IPS-18a (cell line): ENCODE results near the gene CFAP45.

Source experiments
- H3K27ac ChIP-seq: one replicate; pipeline ENCODE4 v1.5.1; 2013; ENCODE audit warnings: low read length
- H3K27me3 ChIP-seq: one replicate; pipeline ENCODE4 v1.6.1; 2013; ENCODE audit warnings: mild to moderate bottlenecking, low read length; ENCODE audit not compliant: control insufficient read depth, insufficient read depth
- H3K36me3 ChIP-seq: one replicate; pipeline ENCODE4 v1.6.1; 2013; ENCODE audit warnings: low read depth, low read length; ENCODE audit not compliant: control insufficient read depth
- H3K4me1 ChIP-seq: one replicate; pipeline ENCODE4 v1.6.1; 2013; ENCODE audit warnings: low read depth, low read length; ENCODE audit not compliant: control insufficient read depth
- H3K4me3 ChIP-seq: one replicate; pipeline ENCODE4 v1.5.1; 2013; ENCODE audit warnings: low read length
- H3K9ac ChIP-seq: one replicate; pipeline ENCODE4 v1.6.1; 2013; ENCODE audit warnings: mild to moderate bottlenecking, low read length, moderate library complexity
- H3K9me3 ChIP-seq: one replicate; pipeline ENCODE4 v1.6.1; 2013; ENCODE audit warnings: low read depth, low read length; ENCODE audit not compliant: control insufficient read depth

Gene CFAP45

GRCh38 chr1:159891275-159892157 is 8.4 kb downstream of the CFAP45 start:
- no peak overlapping the region for H3K27ac ChIP-seq
- no peaks in the 10 kb centered on the region for H3K9me3 ChIP-seq
- no peak overlapping the region for H3K4me3 ChIP-seq
- H3K4me1 ChIP-seq = no peaks in the 10 kb centered on the region
- H3K36me3 ChIP-seq = no peaks in the 10 kb centered on the region
- no peaks in the 10 kb centered on the region for H3K27me3 ChIP-seq
- H3K9ac ChIP-seq = no peak overlapping the region

GRCh38 chr1:159890390-159890789 is 9.6 kb downstream of the CFAP45 start:
- H3K4me3 ChIP-seq = no peak overlapping the region
- no peak overlapping the region for H3K27ac ChIP-seq

GRCh38 chr1:159889821-159890252 is 10.1 kb downstream of the CFAP45 start:
- no peak overlapping the region for H3K9ac ChIP-seq
- no peak overlapping the region for H3K4me3 ChIP-seq
- H3K27ac ChIP-seq = no peak overlapping the region
- H3K4me1 ChIP-seq = no peaks in the 10 kb centered on the region
- H3K27me3 ChIP-seq = no peaks in the 10 kb centered on the region
- H3K9me3 ChIP-seq = no peaks in the 10 kb centered on the region
- H3K36me3 ChIP-seq = no peaks in the 10 kb centered on the region

More at GRCh38 chr1:159890390-159890789, 9.6 kb downstream of the CFAP45 start:
- Histone ChIP-seq H3K4me1 (no peaks in the 10 kb centered on the region), H3K9ac (no peak overlapping the region), H3K27me3 (no peaks in the 10 kb centered on the region), H3K36me3 (no peaks in the 10 kb centered on the region), H3K9me3 (no peaks in the 10 kb centered on the region)

- Histone ChIP-seq H3K27ac (no peak overlapping the region), H3K9ac (no peak overlapping the region), H3K27me3 (no peaks in the 10 kb centered on the region), H3K9me3 (no peaks in the 10 kb centered on the region), H3K4me1 (no peaks in the 10 kb centered on the region), H3K4me3 (no peak overlapping the region), H3K36me3 (no peaks in the 10 kb centered on the region)
These were observed 10.8 kb downstream of the CFAP45 start for GRCh38 chr1:159889202-159889601.

- Histone ChIP-seq H3K27ac (no peak overlapping the region), H3K9me3 (no peaks in the 10 kb centered on the region), H3K27me3 (no peaks in the 10 kb centered on the region)
These were observed 15.7 kb downstream of the CFAP45 start for GRCh38 chr1:159884296-159884695.

GRCh38 chr1:159883134-159883533 is 16.8 kb downstream of the CFAP45 start:
- Histone ChIP-seq H3K9ac (no peak overlapping the region), H3K9me3 (no peaks in the 10 kb centered on the region), H3K4me1 (no peaks in the 10 kb centered on the region), H3K36me3 (no peaks in the 10 kb centered on the region), H3K27me3 (no peaks in the 10 kb centered on the region), H3K4me3 (no peak overlapping the region), H3K27ac (no peak overlapping the region)

More at GRCh38 chr1:159884296-159884695, 15.7 kb downstream of the CFAP45 start:
- Histone ChIP-seq H3K4me1 (no peaks in the 10 kb centered on the region), H3K9ac (no peak overlapping the region), H3K36me3 (no peaks in the 10 kb centered on the region), H3K4me3 (no peak overlapping the region)

- no peaks in the 10 kb centered on the region for H3K9me3 ChIP-seq
- H3K27me3 ChIP-seq = no peaks in the 10 kb centered on the region
- H3K4me3 ChIP-seq = no peak overlapping the region
- no peaks in the 10 kb centered on the region for H3K36me3 ChIP-seq
- H3K9ac ChIP-seq = no peak overlapping the region
- no peaks in the 10 kb centered on the region for H3K4me1 ChIP-seq
- H3K27ac ChIP-seq = no peak overlapping the region
These were observed 17.5 kb downstream of the CFAP45 start for GRCh38 chr1:159882527-159882862.

- no peaks in the 10 kb centered on the region for H3K36me3 ChIP-seq
- H3K9ac ChIP-seq = no peak overlapping the region
- no peaks in the 10 kb centered on the region for H3K27me3 ChIP-seq
- no peaks in the 10 kb centered on the region for H3K9me3 ChIP-seq
- H3K27ac ChIP-seq = no peak overlapping the region
- no peak overlapping the region for H3K4me3 ChIP-seq
- H3K4me1 ChIP-seq = no peaks in the 10 kb centered on the region
These were observed 18.1 kb downstream of the CFAP45 start for GRCh38 chr1:159881622-159882526.

- H3K27ac ChIP-seq = no peak overlapping the region
- H3K9me3 ChIP-seq = no peaks in the 10 kb centered on the region
- H3K36me3 ChIP-seq = no peaks in the 10 kb centered on the region
- H3K4me1 ChIP-seq = no peaks in the 10 kb centered on the region
- no peak overlapping the region for H3K4me3 ChIP-seq
- no peak overlapping the region for H3K9ac ChIP-seq
- H3K27me3 ChIP-seq = no peaks in the 10 kb centered on the region
These were observed 19.5 kb downstream of the CFAP45 start for GRCh38 chr1:159880430-159880829.

- no peaks in the 10 kb centered on the region for H3K36me3 ChIP-seq
- no peak overlapping the region for H3K4me3 ChIP-seq
- no peaks in the 10 kb centered on the region for H3K27me3 ChIP-seq
- H3K9ac ChIP-seq = no peak overlapping the region
- no peaks in the 10 kb centered on the region for H3K9me3 ChIP-seq
- H3K27ac ChIP-seq = no peak overlapping the region
- no peaks in the 10 kb centered on the region for H3K4me1 ChIP-seq
These were observed 20.0 kb downstream of the CFAP45 start for GRCh38 chr1:159879977-159880376.

GRCh38 chr1:159879136-159879535 is 20.8 kb downstream of the CFAP45 start:
- Histone ChIP-seq H3K27me3 (no peaks in the 10 kb centered on the region), H3K9ac (no peak overlapping the region), H3K36me3 (no peaks in the 10 kb centered on the region), H3K4me1 (no peaks in the 10 kb centered on the region), H3K27ac (no peak overlapping the region), H3K4me3 (no peak overlapping the region), H3K9me3 (no peaks in the 10 kb centered on the region)
